Memory B cell (primary cell): ENCODE measurements around the gene KLHL2.
A peak's percentile ranks its signal among the peaks of the same experiment; 100 is the strongest.

ENCODE experiments used
- ATAC-seq: fragments of 150-1000 bp; cut with Tn5 transposase; 2 replicates; pipeline ENCODE4 v1.10.0; 2021; ENCODE audit warnings: low read depth, mild to moderate bottlenecking, moderate library complexity
- DNase-seq, 2 donors: peaks; one replicate each; pipeline ENCODE4 v3.0.0; 2022; ENCODE audit warnings: low spot score in 2 of 2
- H3K27ac Mint-ChIP-seq: one replicate; pipeline ENCODE4 v1.8.0; 2022; ENCODE audit warnings: mild to moderate bottlenecking, moderate library complexity, mixed read lengths
- H3K27me3 Mint-ChIP-seq: one replicate; pipeline ENCODE4 v1.8.0; 2022; ENCODE audit warnings: mixed read lengths
- H3K36me3 Mint-ChIP-seq: one replicate; pipeline ENCODE4 v1.8.0; 2022; ENCODE audit warnings: mild to moderate bottlenecking, mixed read lengths
- H3K4me1 Mint-ChIP-seq: one replicate; pipeline ENCODE4 v1.8.0; 2022; ENCODE audit warnings: mixed read lengths
- H3K4me3 Mint-ChIP-seq: one replicate; pipeline ENCODE4 v1.8.0; 2022; ENCODE audit warnings: mild to moderate bottlenecking, moderate library complexity, mixed read lengths
- H3K9me3 Mint-ChIP-seq: one replicate; pipeline ENCODE4 v1.8.0; 2022; ENCODE audit warnings: mixed read lengths

The KLHL2 gene

DNA sequence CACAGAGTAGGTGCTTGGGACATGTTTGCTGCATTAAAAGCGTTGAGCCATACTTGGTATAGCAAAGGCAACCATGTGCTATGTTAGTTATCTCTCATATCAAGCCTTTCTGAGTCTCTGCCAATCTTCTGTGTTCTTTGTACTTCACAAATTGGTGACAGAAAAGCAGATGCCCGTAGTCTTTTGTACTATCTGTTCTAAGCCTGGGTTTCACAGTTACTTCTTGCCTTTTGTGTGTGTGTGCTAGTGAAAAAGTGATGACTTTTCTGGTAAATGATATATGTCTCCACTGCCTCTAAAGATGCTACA lies 16.1 kb upstream of the KLHL2 start:
- no peak for DNase-seq
- Mint-ChIP-seq H3K36me3 (no peaks in the 10 kb centered on the region), H3K27ac (no peak overlapping the region), H3K4me3 (no peak overlapping the region), H3K27me3 (peaks cover 2% of the 10 kb centered on the region), H3K4me1 (no peaks in the 10 kb centered on the region), H3K9me3 (peaks cover 3% of the 10 kb centered on the region)
- ATAC-seq = no peak

DNA sequence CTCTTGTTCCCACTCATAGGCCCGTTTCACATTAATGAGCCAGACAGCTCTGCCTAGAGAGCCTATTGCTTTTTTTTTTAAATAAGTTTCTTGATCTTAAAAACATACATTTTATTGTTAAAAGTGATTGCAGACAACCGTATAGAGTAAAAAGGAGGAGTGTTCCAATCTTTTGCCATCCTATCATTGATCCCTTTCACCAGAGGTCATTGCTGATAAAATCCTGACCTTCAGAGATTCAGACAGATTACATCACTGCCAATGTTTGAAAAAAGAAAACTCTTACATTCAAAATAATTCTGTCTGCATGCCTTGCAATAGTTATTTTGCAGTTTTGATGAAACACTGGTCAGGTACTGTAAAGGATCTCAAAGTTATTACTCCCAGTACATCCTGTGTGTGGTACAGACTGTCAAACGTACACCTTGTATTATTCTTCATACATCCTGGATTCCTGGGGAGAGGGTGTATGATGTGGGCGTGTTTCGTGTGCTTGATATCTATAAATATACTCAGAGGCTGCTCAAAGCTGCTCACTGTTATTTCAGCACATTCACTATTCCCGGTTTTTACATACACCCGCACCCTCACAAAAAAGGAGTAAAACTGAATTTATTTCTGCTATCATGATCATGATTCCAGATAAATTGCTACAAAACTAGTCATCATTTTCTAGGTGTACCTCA lies 15.4 kb upstream of the KLHL2 start:
- DNase-seq = no peak
- Mint-ChIP-seq H3K27me3 (peaks cover 2% of the 10 kb centered on the region), H3K9me3 (peaks cover 3% of the 10 kb centered on the region), H3K27ac (no peak overlapping the region), H3K36me3 (no peaks in the 10 kb centered on the region), H3K4me1 (no peaks in the 10 kb centered on the region), H3K4me3 (no peak overlapping the region)
- ATAC-seq = no peak

DNA sequence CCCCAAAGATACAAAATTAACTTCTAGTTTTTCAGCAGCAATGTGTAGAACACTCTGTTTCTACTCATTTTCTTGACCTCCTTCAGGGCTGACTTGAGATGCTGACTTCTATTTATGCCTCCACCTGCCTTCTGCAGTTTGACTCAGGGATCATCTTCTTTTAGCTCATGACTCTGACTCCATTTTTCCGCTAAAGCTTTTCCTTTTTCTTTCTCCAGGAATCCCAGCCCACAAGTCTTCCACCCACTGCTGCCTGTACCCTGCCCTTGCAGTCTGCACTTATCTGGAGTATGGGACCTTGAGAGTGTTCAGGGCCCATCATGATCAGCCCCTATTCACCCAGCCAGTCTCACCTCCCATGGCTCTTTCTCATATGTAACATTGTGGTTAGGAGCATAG lies 14.9 kb upstream of the KLHL2 start:
- DNase-seq (no peak), ATAC-seq (no peak)
- H3K9me3 Mint-ChIP-seq = peaks cover 3% of the 10 kb centered on the region
- no peaks in the 10 kb centered on the region for H3K4me1 Mint-ChIP-seq
- no peaks in the 10 kb centered on the region for H3K36me3 Mint-ChIP-seq
- peaks cover 2% of the 10 kb centered on the region for H3K27me3 Mint-ChIP-seq
- no peak overlapping the region for H3K27ac Mint-ChIP-seq
- no peak overlapping the region for H3K4me3 Mint-ChIP-seq

GRCh38 chr4:165192956-165193355 lies 14.4 kb upstream of the KLHL2 start:
- ATAC-seq (no peak), DNase-seq (no peak)
- Mint-ChIP-seq H3K36me3 (no peaks in the 10 kb centered on the region), H3K4me3 (no peak overlapping the region), H3K27ac (no peak overlapping the region), H3K27me3 (peaks cover 2% of the 10 kb centered on the region), H3K9me3 (peaks cover 3% of the 10 kb centered on the region), H3K4me1 (no peaks in the 10 kb centered on the region)

DNA sequence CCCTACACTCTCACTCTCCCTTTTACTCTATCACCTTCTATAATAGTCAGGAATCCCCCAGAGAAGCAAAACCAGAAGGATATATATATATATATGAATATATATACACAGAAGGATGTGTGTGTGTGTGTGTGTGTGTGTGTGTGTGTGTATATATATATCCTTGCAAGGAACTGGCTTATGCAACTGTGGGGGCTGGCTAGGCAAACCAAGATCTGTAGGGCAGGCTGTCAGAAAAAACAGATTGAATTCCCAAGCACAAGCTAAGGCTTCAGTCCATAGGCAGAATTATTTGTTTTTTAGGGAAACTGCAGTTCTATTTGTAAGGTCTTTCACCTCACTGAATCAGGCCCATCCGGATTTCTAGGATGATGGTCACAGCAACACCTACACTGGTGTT lies 13.0 kb upstream of the KLHL2 start:
- Mint-ChIP-seq H3K27me3 (peaks cover 2% of the 10 kb centered on the region), H3K4me3 (no peak overlapping the region), H3K27ac (no peak overlapping the region), H3K36me3 (no peaks in the 10 kb centered on the region), H3K9me3 (no peaks in the 10 kb centered on the region), H3K4me1 (no peaks in the 10 kb centered on the region)
- DNase-seq (no peak), ATAC-seq (no peak)

DNA sequence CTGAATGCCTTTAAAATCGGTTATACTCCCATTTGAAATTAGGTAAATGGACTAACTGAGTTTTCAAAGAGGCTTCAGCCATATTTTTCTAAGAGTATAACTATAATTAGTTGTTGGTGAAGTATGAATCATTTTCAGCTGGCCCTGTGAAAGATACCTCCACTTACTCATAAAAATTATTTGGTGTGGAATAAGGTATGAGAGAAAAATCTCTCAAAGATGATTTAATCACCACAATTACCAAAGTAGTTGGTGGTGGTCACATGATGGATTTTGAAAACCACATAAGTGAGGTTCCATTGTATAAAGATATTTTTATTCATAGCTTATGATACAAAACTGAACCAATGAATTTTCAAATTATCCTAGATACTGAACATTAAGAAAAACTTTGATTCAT lies 9.0 kb upstream of the KLHL2 start:
- Mint-ChIP-seq H3K4me1 (no peaks in the 10 kb centered on the region), H3K4me3 (no peak overlapping the region), H3K36me3 (no peaks in the 10 kb centered on the region), H3K9me3 (no peaks in the 10 kb centered on the region), H3K27ac (no peak overlapping the region), H3K27me3 (peaks cover 2% of the 10 kb centered on the region)
- DNase-seq (no peak), ATAC-seq (no peak)

DNA sequence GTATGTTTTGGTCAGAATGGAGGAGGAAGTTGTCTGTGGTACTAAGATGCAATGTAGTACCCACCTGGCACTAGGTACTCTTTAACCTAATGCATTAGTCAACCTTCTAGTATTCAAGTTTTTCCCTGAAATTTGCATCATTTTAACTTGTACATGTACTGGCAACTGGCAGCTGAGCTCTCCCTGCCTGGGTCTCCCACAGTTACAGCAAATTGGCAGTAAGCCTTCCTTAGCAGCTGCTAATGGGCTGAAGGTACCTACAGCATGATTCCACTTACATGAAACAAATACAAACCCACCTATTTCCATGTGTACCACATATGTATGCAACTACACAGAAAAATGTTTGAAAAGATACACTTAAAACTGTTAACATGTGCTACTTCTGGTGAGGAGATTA lies 8.1 kb upstream of the KLHL2 start:
- DNase-seq (no peak), ATAC-seq (no peak)
- Mint-ChIP-seq H3K27ac (no peak overlapping the region), H3K27me3 (no peaks in the 10 kb centered on the region), H3K36me3 (no peaks in the 10 kb centered on the region), H3K4me1 (peaks cover 2% of the 10 kb centered on the region), H3K4me3 (no peak overlapping the region), H3K9me3 (no peaks in the 10 kb centered on the region)

DNA sequence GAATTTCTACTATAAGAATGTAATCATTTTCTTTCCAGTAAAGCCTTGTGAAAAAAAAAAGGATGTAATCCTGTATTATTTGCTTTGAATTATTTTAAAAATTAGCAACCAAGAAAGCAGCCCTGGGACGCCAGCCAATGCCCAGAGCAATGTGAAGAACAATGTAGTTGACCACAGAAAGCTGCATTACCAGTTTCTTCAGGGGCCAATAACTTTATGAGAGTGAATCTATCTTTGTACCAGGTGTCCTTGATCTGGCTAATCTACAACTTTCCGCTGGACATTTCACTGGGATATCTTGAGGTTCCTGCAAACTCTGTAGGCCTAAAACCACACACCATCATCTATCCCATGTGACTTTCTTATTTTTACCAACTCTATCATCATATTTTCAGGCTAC lies 7.6 kb upstream of the KLHL2 start:
- no peak for DNase-seq
- Mint-ChIP-seq H3K4me3 (no peak overlapping the region), H3K4me1 (peaks cover 2% of the 10 kb centered on the region), H3K27me3 (no peaks in the 10 kb centered on the region), H3K36me3 (no peaks in the 10 kb centered on the region), H3K9me3 (no peaks in the 10 kb centered on the region), H3K27ac (no peak overlapping the region)
- ATAC-seq = no peak

DNA sequence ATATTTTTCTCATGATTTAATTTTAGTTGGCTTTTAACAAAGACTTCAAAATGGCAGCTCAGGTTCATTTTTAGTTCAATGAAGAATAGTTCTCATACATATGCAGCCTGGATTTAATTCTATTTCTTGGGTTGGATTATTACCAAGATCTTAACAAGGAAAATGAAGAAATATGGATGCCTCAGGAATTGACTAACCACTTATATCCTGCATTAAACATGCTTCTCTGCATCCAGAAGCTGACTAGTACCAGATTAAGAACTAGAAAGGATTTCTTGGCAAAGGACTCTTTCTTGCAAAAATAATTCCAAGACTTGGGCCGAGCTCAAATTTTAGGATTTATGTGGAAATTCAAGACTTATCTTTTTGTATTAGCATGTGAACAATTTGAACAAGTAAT lies 5.6 kb upstream of the KLHL2 start:
- H3K27me3 Mint-ChIP-seq = no peaks in the 10 kb centered on the region
- DNase-seq = no peak
- peaks cover 13% of the 10 kb centered on the region for H3K4me1 Mint-ChIP-seq
- ATAC-seq = no peak
- no peak overlapping the region for H3K4me3 Mint-ChIP-seq
- no peaks in the 10 kb centered on the region for H3K36me3 Mint-ChIP-seq
- no peaks in the 10 kb centered on the region for H3K9me3 Mint-ChIP-seq
- no peak overlapping the region for H3K27ac Mint-ChIP-seq

DNA sequence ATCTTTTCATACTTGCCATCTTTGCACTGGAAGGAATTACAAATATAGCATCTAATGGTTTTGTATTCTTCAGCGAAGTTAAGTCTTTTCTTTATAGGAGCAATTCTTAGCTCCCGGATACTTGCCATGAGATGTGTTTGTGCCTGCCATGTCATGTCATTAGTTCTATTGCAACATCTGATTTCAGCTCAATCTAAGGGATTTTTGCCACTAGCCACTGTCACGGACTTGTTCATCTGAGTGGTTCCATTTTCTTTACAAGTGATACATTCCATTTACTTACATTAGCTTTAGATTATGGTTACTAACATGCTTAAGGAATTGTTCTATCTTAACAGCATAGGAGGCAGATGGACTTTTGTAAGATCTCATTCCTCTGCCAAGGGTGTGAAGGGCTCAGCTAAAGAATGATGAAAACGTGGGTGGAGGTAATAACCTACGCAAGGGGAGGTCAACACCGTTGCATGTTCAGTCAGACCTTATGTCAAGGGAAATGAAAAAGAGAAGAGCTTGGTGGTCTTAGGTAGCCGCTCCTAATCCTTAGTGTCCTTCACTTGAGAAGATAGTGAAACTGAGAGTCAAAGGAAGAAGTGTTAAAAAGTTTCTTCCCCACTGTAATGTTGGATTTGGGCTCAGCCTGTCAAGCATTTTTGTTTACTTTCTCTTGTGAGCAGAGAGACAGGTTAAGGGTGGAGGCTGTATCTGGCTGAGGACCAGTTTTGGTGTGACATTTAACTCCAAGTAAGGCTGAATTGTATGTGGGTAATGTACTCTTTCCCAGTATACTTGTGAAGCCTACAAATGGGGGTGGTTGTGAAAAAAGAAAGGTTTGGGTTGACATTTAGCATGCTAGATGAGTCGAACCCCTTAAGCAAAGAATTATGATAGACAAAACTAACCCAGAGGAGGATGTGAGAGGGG lies 3.6 kb upstream of the KLHL2 start:
- no peaks in the 10 kb centered on the region for H3K36me3 Mint-ChIP-seq
- DNase-seq = no peak
- no peak overlapping the region for H3K4me3 Mint-ChIP-seq

GRCh38 chr4:165204462-165204830 lies 2.9 kb upstream of the KLHL2 start:
- no peak for DNase-seq
- Mint-ChIP-seq H3K27ac (no peak overlapping the region), H3K27me3 (no peaks in the 10 kb centered on the region), H3K36me3 (no peaks in the 10 kb centered on the region), H3K9me3 (no peaks in the 10 kb centered on the region), H3K4me3 (no peak overlapping the region), H3K4me1 (peaks cover 21% of the 10 kb centered on the region)
- ATAC-seq = no peak

More for the DNA sequence above, 3.6 kb upstream of the KLHL2 start:
- no peak overlapping the region for H3K27ac Mint-ChIP-seq
- no peaks in the 10 kb centered on the region for H3K27me3 Mint-ChIP-seq
- H3K9me3 Mint-ChIP-seq = no peaks in the 10 kb centered on the region
- no peak for ATAC-seq
- H3K4me1 Mint-ChIP-seq = peaks cover 15% of the 10 kb centered on the region

GRCh38 chr4:165207016-165207430 lies 338 bp upstream of the KLHL2 start:
- Mint-ChIP-seq H3K36me3 (no peaks in the 10 kb centered on the region), H3K9me3 (no peaks in the 10 kb centered on the region), H3K4me3 (peak overlapping the region; percentile 79), H3K27ac (peak overlapping the region; percentile 62), H3K27me3 (no peaks in the 10 kb centered on the region), H3K4me1 (peaks cover 26% of the 10 kb centered on the region)
- no peak for DNase-seq
- ATAC-seq = peak; percentile 10

DNA sequence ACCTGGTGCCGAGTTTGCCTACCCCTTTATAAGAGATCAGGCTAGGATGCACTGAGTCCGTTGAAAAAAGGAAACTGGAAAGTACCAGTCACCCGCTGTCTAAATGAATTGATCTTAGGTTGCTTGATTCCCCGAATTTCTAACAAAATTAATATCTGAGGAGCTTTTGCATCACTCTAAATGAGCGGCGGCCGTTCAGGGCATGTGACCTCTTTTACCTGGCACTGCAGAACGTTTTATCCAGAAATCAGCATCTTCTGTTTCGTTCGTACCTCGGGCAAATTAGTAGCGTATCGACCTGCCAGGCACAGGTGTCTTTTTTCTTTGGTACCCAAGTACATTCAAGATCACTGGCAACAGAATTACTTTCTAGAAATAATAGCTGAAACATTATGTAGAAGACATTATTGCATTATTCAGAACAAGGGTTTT lies 876 bp downstream of the KLHL2 start:
- Mint-ChIP-seq H3K27ac (peak overlapping the region; percentile 85), H3K4me3 (peak overlapping the region; percentile 87), H3K9me3 (no peaks in the 10 kb centered on the region), H3K36me3 (no peaks in the 10 kb centered on the region), H3K27me3 (no peaks in the 10 kb centered on the region), H3K4me1 (peaks cover 35% of the 10 kb centered on the region)
- ATAC-seq (peak; percentile 40), DNase-seq (no peak)

DNA sequence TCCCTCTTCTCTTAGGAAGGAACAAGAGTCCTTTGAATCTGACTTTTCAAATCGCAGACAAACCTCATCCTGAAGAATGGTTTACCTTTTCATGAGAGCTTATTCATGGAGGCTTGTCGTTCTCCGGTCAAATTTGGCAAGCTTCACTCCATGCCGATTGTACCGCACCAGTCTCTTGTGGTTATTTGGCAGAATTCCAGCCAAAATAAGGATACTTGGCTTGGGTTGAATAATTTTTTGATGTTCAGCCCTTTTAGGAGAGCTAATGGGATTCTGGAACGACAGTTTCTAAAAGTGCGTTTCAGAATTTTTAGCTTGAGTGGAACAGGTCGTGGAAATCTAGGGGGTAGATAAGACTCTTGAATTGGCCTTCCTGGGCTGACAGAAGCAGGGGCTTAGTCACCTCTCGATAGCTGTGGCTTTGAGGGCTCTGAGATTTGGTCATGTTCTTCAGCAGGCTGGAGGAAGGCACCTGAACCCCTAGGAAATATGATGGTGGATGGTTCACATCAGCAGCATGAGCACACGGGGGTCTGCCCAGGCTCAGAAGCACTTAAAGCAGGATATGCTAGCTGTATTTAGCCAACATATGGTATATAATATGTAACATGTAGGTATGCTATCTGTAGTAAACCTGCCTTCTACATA lies 1.5 kb downstream of the KLHL2 start:
- no peak for DNase-seq
- H3K27ac Mint-ChIP-seq = peak overlapping the region; percentile 61
- no peaks in the 10 kb centered on the region for H3K36me3 Mint-ChIP-seq
- H3K4me3 Mint-ChIP-seq = peak overlapping the region; percentile 21
- peaks cover 36% of the 10 kb centered on the region for H3K4me1 Mint-ChIP-seq
- no peak for ATAC-seq
- H3K9me3 Mint-ChIP-seq = no peaks in the 10 kb centered on the region
- no peaks in the 10 kb centered on the region for H3K27me3 Mint-ChIP-seq
